ENCODE measurements around the gene LRTM1.

The LRTM1 gene

DNA sequence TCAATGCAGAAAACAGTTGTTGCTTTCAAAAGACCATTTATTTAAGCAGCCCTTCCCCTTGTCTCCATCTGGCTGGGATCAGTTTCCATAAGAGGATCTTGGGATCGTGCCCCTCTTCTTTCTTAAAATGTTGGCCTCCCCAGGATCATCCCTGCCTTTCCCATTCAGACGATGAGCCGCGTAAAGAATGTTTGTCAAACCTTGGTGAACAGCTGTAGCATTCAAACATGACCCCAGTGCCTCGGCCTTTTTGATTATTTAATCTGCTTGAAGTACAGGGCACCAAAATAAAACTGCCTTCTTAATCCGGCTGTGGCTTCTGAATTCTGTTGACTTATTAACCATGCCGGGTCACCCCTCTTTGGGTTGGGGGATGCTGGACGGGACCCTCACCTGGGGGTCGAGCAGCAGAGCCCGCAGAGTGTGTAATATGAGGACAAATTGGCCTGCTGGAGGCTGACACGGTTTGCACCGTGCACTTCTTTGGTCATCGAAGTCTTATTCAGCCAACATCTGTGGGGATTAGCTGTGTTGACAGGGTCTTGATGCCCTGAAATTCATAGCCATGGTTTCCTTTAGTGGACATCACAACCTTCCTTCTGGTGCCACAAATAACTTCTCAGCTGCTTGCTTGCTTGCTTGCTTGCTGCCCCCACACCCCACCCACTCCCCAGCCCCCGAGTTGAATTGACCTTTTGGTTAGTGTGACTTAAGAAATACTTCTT lies at the start of gene LRTM1:
Gene LRTM1 (minus strand): TSS at position 14 of the 725 bp plus-strand sequence. CDS start 148 bp downstream, outside the sequence.
- DNase-seq: no peak

DNA sequence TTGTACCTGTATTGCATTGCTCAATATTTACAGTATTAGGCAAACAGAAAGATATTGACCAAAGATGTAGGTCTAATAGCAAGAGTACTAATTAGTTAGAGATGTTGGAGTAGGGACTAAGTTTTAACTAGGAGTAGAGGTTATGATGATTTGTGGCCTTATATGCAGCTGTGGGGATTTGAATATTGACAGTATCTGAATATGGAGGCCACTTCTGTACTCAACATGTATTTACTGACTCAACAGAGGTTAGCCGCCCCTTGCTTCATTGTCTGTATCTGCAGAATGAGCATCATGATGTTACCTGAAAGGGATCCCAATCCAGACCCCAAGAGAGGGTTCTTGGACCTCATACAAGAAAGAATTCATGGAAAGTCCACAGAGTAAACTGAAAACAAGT lies 49.6 kb upstream of the LRTM1 start:
- no peak for DNase-seq

DNA sequence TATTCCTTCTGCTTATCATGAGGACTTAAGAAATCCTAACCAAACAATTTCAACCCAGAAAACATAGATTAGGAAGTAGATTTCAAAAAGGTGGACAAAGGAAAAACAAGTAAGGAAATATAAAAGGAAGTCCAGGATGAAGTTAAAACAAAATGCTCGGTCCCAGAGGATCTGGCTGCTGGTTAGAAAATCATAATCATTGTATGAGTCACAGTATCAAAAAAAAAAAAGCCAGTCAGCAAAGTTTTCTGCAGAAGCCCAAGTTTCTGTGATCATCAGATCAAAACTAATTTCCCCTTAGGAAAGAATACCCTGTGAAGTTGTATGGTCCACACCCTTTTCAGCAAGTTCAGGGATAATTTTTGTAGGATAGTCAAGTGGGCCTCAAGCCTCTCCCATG lies 43.0 kb upstream of the LRTM1 start:
- no peak for DNase-seq

DNA sequence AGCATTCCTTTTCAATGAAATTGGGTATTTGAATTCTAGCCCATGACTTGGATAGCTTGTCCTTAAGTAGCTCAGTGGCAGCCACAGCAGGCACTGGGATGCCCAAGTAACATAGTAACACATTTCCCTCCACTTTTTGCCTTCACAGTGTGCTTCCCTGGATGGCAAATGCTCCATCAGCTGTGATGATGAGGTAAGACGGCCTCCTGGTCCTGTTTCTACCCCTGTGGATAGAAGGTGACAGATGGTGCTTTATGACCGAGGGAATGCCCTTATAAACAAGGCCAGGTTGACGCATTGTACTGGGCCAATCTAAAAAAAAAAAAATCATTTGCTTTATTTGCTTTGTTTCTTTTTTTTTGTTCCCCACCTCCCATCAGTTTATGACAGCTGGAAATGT lies 41.8 kb upstream of the LRTM1 start:
- no peak for DNase-seq

DNA sequence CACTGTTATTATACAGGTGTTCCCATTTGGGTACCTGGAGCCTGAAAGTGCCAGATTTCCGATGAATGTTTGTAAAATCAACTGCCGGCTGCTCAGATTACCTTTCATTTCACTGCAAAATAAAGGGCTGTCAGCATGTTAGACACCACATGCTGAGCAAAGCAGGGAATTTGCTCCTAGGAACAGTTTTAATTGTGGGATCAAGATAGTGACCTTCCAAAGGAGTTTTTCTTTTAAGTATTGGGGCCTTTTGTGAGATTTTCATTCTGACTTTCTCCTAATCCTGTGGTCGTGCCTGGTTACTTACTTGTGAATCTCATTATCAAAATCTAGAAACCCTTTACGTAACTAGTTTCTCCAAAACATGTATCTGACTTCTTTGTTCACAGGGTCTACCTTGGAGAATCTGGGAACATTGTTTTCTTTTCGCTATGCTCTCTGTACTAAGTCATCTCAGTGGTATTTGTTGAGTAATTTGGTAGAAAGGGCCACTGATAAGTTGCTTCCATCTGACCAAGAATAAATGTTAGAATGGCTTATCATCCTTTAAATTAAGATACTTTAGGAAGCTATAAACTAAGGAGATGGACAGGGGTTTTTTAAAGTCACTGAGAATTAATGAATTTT lies 40.8 kb upstream of the LRTM1 start:
- DNase-seq: no peak

DNA sequence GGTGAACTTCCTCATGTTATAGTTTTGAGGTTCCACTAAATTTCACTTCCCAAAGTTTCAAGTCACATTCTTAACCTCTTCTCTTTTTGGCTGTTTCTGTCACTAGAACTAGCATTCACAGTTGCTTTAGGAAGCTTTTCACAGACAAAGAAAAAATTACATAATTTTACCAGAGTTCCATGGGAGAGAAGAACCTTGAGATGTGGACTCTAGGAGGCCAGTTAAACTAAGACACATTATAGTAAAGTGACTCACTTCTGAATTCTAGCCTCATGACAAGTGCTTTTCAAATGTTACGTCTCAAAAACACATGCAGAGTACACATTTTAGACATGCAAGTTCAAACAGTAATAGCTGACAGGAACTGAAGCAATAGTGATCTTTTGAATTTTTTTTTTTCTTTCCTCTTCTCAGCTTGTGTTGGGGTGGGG lies 39.9 kb upstream of the LRTM1 start:
- DNase-seq: no peak

DNA sequence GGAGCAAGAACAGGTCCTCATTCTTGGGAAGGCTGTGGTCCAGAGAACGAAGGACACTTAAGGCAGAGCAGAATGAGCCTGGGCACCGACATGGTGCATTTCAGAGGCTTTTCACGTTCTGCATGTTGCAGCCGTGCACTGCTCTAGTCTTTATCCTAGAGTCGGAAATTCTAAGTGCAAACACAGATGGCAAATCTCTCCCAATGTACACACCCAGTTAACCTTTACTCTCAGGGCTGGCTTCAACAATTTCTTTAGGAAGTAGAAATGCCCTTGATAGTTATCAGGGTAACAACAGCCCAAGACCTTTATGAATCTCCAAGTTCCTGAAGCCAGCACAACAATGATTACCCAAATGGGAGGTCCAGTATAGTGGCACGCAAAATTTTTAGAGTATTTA lies 39.1 kb upstream of the LRTM1 start:
- no peak for DNase-seq

DNA sequence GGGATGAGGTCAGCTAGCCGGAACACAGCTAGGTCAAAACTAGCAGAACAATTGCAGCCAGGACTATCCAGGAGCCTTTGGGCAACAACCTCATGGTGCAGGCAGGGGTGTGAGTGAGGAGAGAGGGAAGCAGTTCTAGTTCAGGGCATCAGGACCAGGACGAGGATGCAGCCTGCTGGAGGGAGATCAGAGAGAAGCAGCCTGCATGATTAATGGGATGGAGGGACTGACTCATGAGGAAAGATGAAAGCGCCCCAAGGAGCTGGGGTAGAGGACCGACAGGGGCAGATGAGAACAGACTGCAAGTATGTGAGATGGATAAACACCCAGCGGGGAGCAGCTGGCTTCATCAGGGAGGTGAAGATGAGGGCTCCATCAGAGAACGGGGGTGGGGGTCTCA lies 37.9 kb upstream of the LRTM1 start:
- no peak for DNase-seq

DNA sequence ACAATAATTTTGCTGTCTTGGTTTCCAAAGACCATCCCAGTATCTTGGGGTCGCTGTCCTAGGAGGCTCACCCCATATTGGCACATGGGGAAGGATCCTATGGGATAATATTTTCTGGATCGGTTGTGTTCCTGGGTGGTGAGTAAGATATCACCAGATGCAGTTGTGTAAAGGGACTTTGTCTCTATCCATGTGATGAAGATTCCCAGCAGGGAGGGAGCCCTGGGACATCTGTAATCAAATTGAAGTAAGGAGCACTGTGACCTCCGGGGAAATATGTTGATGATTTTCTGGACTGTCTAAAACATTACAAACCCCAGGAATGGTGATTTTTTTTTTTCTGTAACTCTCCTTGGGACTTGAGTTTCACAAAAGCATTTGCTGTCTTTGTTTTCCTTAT lies 36.2 kb upstream of the LRTM1 start:
- DNase-seq: no peak

DNA sequence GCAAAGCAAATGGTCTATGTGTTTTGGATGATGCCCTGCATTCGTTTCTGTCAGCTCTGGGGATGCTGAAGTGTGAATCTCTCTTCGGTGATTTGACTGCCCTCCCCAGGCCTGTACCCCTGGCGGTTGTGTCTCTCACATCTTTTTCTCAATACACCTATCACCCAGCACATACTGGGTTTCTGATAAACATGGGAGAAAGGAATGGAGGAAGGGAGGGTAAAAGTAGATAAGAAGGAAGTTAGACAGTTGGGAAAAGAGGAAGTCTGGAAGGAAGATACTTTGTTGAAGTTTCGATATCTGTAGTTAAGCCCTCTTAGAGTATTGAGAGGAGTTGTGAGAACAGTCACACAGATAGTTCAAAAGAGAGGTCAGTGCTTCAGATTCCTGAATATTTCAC lies 35.8 kb upstream of the LRTM1 start:
- peak in 1 of 2 experiments; percentile 22 for DNase-seq

DNA sequence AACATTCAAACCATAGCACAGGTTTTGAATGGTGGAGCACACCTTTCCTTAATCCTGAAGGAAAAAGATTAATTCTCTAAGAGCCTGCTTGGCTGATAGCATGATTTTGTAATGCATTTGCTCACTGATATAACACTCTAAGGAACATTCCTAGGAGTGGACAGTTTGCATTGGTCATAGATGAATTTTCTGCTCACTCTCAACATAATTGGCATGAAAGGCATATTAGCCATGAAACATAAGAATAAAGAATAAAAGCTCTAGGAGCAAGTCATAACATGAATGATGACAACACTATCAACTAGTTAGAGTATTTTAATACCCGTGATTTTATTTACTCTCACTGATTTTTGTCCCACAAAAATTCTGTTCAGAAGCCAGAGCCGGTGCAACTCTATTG lies 34.3 kb upstream of the LRTM1 start:
- DNase-seq: no peak

DNA sequence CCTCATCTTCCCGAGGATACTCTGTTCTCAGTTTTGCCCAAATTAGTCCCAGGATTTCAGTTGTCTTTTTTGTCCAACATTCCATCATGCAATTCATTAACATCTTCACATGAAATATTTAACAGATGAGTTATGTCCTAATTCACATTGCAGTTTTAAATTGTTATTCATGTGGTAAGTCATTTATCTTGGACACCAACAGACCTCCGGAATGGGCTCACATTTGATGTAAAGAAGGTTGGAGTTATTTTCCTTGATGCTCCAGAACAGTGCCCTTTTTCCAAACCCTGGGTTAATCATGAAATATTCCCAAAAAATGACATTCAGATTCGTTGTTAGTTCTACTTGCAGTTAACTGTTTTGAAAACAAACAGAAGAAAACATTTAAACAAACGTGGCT lies 32.8 kb upstream of the LRTM1 start:
- no peak for DNase-seq

DNA sequence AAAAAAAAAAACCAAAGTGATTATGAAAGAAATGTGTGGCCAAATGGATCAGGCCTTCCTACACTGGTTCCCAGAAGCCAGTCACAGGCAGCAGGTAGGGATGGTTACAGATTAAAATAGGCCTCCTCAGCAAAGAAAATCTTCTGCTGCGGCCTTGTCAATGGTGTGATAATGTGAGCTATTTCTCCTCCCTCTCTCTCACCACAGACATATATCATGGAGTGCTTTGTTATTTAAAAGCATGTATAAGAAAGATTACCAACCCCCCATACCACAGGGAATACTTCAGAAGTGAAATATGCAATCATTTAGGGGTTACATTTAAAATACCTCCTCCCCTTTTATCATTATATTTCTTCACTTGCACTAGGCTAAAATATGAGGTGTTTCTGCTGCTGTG lies 32.2 kb upstream of the LRTM1 start:
- DNase-seq: no peak

DNA sequence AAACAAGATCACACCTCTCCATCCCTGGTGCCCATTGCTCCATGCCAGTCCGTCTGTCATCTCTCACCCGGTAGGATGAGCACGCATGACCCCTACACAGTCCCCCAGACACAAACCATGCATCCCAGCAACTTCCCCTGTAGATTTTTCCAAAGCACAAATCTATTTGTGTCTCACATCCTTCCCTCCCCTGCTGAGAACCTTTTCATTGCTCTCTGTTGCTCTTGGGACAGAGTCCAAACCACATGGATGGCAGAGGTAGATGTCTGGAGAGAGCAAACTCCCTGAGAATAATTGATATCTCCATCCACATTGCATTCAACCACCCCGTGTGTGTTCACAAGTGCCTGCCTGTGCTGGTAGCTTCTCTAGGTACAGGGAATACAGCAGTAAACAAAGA lies 29.9 kb upstream of the LRTM1 start:
- no peak for DNase-seq

DNA sequence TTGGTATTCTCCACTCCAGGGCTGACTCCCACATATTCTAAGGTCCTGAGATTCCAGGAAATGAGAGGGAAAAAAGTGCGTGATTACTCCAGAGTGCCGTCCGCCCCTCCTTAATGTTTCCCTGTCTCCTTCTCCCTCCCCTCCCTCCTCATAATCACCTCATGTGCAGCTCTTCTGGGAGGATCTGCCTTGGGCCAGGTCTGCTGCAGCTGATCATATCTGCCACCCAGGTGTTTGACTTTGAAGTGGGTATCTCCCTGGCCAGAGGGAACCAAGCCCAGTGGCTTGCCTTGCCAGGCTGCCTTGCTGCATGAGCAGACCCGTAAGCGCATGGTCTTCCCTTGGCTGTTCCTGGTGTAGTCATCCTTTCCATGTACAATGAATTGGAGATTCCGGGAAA lies 28.1 kb upstream of the LRTM1 start:
- DNase-seq: no peak

DNA sequence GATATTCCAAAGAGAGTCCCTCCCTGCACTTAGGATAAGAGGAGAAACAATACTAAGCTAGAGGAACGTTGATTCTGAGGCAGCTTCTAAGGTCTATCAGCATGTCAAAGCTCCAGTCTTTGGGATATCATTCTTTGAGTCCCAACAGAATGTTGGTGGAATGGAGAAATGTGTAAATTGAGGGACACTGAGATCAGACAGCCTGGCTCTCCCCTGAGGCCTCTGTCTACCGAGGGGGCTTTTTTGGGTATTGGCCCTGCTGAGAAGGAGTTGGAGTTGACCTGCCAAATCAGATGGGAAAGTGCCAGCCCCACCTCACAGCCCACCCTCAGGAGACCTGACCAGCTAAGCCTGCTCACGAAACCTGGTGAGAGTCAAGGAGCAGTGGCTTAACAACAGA lies 27.6 kb upstream of the LRTM1 start:
- no peak for DNase-seq

DNA sequence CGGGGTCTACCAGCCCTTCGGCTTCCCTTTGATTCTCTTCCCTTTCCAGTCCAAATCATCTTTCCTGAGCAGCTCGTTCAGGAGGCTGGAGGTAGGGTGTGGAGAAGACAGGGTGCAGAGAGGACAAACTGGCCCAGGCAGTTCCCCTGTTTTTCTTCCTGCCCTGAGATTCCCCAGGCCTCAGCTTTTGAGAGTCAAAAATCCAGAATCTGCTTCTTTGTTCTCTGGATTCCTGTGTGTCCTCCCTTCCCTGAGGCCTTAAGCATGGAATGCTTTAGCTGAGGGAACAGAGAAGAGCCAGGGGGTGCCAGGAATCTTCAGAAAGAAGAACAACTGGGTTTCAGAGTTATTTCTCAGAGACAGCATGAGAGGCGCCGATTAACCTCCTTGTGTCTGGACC lies 26.7 kb upstream of the LRTM1 start:
- DNase-seq: no peak

DNA sequence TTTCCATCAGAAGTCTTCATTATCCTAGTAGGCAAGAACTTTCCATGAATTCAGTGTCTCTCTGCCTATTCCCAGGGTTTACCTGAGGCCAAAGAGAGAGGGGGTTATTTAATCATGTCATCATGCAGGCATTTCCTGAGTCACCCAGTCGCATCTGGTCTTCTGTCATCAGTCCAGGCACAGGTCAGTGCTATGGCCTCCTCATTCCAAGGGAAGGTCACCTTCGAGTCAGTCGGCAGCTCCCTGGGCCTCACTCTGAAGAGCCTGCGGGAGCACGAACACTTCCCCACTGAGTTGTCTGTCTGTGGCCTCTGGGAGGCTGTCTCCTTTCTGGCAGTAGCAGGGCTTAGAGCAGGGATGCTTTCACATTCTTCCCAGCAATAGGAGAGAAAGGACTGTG lies 26.2 kb upstream of the LRTM1 start:
- DNase-seq: no peak

DNA sequence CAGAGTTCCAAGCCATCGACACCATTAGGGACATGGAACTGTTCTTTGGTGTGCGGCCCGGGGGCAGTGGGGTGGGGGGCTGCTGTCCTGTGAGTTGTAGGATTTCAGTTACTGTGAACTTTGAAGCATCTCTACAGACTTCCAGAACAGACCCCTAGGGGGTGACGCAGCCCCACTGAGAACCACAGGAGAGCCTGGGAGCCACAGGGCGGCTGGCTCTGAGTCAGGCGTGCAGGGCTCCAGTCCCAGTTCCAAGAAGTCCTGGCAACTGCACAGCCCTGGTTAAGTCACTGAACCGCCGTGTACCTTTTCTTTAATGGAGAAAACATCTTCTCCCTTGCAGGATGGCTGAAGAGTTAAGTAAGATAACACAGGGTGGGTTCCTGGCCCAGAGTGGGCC lies 23.5 kb upstream of the LRTM1 start:
- no peak for DNase-seq

DNA sequence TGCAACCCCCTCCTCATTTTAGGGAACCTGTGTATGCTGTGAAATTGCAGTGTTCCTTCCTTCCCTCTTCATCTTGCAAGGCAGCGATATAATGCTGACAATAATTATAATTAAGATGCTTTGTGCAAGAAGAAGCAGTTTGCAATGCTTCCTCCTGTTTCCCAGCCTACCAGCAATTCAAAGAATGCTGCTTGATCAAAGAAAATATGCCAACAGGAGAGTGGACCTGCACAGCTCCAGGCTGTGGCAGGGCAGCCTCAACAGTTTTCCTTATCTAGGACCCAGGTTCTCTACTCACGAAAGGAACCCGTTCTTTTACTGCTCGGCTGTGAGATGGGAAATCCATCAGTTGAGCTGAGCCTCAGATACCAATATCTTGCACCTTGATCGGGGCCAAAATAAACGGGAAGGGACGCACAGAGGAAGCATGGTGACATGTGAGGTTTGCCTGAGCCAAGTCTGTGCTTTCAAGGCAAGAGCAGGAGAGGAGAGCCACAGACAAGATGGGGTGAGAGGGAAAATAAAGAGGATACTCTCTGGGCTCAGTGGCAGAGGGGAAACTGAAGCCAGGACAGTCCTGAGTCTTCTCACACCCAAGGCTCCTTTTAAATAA lies 22.6 kb upstream of the LRTM1 start:
- no peak for DNase-seq

DNA sequence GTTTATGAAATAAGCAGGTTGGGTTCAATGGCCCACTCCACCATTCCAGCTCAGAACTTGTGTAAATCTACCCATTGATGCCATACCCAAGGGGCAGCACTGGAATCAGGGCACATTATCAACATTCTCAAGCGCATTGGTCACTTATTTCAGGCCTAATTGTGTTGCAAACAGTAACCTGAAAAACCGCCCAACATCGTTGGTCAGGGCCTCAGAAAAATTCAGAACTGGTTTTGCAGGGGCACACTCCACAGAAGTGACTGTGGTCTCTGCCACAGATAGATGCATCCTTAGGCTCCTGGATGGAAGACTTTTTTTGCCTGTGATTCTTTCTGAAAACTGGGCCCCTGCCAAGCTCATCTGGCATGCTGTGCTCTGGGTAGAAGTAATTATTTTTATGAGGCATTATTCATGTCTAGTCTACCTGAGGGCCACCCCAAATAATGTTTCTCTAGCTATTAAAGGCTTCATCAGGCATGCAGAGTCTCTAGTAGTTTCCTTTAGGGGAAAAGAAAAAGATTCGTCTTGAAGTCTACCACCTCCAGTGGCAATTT lies 21.7 kb upstream of the LRTM1 start:
- DNase-seq: no peak

DNA sequence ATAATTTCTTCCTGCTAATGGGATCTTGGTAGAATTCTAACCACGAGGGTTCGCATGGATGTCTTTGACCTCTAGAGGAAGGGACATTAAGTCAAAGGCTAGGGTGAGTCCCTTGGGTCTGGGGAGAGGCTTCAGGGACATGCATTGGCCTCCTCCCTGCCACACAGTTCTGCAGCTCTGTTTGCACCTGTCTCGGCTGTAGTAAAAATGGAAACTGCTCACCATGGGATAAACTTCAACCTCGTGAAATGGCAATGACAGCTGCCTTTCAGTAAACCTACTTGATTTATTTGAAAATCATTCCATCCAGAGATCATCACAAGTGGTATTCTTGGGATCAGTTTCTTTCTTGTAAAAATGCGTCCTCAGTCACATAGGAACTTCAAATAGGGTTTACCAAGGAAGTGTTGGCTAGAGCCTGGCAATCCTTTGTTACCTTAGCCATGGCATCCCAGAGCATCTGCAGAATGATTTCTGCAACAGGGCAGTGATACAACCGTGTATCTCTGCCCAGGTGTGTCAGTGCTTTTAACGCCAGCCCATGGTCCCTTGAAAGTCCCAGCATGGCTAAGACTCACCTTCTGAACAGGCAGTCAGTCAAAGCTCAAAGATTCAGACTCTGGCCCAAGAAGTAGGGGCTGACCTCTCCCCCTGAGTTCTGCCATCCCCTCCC lies 14.0 kb upstream of the LRTM1 start:
- DNase-seq: no peak

DNA sequence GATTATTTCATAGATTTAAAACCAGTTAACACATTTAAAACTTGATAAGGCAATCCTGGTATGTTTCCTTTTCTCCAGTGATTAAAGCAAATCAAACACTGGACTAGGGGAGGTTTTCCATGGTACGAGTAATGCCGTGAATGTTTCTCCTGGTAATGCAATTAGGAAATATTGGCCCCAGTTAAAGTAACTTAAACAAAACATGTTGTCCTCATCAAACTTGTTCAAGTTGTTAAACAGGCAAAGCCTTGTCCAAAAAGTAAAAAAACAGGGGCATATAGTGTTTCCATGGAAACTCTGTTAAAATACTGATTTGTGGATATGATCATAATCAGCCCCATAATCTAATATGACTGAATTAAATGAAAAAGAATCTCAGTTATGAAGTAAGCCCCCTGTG lies 13.1 kb upstream of the LRTM1 start:
- DNase-seq: no peak

Data from Kasumi-1 (cell line).